Measurements from ENCODE around the gene LHFPL2.

The LHFPL2 gene

DNA sequence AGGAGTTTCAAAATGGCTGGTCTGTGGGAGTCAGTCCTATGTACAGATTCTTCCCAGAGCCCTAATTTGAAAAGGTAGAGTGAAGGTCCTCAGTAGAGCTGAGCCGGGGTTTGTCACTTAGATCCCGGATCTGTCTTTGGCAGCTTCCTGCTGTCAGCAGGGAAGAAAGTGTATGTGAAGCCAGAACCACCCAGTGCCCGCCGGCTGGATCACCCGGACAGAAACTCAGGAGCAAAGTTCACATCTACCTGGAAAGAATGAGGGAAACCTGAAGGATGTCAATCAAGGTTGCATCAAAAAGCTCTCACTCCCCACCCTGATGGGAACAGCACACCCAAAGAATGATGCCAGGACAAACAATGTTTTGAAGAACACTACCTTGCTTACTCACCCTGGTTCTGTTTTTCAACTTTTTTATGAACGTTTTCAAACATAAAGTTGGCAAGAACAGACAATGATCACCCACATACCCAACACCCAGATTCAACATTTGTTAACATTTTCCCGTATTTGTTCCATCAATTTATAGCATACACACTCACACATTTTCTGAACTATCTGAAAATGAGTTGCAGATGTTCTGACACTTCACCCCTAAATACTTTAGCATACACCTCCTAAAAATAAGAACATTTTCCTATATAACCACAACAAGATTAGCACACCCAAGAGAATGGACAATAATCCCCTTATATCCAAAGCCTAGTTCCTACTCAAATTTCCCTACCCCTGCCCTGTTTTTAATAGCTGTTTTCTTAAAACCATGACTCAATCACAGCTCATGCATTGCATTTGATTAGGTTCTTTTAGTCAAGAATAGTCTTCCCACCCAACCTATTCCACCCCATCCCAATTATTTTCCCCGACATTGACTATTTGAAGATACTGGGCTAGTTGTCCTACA is 133.9 kb downstream of the LHFPL2 start:
- DNase-seq: no peak

DNA sequence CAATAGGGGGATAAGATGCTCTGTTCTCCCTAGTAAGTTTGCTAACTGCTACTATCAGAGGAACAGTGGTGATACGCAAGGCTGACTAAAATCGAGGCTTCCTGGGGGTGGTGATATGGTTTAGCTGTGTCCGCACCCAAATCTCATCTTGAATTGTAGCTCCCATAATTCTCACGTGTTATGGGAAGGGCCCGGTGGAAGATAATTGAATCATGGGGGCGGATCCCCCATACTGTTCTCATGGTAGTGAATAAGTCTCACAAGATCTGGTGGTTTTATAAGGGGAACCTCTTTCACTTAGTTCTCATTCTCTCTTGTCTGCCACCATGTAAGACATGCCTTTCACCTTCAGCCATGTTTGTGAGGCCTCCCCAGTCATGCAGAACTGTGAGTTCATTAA is 135.1 kb downstream of the LHFPL2 start:
- DNase-seq: no peak

DNA sequence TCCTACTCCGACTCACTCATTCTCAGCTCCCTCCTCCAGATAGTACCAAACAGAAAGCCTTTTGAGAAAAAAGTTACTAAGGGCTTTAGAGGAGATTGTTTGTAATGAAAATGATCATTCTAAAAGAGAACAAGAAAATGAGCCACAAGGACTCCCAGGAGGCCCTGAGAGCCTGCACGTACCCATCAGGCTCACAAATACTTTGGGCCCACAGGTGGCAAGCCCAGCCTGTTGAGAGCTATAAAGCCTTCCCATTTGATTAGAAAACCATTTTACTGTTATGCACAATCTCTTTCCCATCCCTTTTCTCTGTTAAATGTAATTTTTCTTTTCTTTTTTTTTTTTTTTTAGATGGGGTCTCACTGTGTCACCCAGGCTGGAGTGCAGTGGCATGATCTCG is 136.1 kb downstream of the LHFPL2 start:
- no peak for DNase-seq

DNA sequence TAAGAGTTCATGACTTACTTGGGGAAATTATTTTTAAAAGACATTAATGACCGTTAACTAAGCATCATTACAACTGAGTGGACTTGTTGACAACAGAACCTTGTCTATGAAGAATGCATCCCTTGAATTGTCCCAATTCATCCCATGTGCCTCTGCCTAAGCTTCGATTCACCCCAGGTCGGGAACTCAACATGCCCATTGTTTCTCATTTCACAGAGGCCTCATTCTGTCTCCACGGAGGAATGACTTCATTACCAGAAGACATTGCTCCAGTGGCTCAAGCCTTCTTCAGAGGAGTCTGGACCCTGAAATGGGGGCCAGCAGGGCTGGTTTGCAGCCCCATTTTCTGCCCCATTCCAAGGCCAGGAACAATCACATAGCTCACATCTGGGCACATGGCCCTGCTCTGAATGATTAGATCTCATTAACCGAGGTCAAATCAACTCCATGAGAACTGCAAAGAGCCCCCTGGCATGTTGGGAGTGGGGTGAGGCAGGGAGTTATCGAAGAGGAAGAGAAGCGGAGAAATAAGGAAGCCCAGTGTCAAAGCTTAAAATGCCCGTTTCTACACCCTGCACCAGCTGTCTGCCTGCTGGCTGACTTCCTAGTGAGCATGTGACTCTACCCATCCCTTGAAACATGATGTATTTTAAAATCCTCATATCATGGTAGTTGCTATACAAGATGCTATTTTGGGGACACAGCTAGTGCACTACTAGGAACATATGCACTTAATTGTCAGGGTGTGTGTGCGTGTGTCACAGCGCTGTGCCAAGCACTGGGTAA is 137.3 kb downstream of the LHFPL2 start:
- DNase-seq: peak; percentile 80

DNA sequence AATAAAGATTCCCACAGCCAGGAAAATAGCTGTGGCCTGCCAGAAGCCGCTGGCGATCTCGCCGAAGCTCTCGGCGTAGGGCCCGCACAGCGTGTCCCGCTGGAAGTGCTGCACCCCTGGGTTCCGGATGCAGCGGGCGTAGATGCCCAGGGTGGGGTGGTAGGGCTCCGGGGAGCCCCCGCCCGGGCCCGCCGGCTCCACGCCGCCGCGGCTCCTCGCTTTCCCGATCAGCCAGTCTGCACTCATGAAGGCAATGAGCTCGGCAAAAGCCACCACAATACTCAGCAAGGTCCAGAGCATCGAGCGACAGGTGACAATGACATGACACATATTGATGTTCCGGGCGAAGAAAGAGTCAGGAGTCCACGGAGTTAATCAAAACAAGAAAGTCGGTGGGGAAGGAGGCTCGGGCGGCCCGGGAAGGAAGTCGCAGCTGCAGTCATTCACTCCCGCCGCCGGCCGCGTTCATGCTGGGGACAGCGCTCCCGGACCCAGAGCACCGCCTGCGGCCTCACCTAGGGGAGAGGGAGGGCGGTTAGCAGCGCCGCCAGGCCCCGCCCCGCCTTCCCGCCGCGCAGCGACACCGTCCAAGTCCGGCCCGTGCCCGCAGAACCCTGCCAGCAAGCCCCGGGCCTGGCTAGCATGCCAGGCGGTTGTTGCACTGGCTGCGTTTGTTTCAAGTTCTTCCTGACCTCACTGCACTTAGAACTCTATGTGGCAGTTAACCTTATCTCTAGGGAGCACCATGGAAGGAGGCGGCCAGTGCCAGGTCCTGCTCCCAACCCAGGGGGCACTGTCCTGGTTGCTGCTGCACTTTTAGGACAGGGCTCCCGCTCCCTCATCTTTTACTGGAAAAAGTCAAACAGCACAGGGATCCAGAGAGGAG is 138.4 kb downstream of the LHFPL2 start:
- peak; percentile 91 for DNase-seq

DNA sequence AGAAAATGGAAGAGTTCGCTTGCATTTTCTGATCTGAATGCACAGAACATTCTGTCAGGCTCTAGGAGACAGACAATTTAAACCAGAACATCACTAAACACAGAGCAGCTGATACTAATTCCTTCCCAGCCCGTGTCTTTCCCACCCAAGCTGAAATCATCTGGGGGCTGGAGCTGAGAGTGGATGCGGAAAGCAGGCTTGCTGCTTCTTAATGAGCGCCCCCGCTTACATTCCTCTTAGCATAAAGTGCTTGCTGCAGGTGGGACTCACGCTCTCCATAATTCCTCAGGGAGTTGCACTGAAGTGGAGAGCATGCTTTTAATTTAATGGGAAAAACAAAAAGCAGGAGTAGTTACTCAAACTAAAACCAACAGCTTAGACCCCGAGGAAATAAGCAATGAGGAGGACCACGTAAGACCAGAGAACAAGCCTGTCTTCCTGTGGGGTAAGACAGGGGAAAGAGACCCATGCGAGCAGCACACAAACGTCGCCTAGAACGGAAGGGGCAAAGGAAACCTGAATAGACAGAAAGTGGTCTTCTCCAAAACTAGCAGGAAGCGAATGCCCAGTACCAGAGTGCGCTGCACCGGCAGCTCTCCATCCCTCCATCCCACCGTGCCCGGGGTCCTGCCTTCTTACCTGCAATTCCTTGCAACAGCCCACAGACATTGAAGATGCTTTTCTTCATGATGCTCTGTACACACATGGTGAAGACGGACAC is 139.3 kb downstream of the LHFPL2 start:
- DNase-seq: peak; percentile 56

DNA sequence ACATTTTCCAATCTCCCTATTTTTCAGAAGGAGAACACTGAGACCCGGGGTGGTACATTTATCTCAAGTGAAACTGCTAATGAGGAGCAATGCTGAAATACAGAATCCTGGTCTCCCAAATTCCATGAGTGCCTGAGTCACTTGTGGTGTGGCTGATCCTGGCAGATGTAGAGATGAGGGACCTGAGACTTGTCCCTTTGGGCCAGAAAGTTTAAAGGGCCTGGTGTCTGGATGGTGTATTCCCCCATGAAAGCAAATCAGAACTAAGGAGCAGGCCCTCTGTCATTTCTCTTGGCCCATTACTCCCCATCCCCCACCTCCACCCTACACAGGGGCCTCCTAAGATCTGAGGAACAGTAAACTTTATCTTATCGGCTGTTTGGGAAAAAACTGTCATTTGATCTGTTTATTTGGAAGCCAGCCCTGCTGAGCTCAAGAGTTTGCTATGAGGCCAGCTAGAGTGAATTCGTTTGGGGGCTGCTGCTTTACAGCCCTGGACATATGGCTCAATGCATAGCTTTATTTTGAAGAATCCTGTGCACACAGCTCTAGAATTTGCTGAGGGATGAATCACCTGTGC is 140.3 kb downstream of the LHFPL2 start:
- DNase-seq: peak; percentile 68

DNA sequence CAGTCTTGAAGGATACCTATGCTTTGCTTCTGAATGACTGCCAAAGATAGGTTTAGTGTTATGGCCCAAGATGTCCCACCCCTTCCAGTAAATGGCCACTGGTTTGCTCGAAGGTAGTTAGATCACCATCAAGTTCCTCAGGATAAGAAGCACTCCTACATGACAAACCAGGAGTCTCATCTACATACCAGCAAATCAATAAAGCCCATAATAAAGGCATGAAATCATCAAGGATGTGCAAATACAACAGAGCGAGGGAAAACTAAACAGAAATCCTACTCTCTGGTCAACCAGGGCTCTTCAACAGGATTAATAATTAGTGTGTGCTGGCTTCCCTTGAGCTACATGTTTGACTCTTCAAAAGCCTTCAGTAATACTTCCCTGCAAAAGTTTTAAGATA is 141.0 kb downstream of the LHFPL2 start:
- no peak for DNase-seq

DNA sequence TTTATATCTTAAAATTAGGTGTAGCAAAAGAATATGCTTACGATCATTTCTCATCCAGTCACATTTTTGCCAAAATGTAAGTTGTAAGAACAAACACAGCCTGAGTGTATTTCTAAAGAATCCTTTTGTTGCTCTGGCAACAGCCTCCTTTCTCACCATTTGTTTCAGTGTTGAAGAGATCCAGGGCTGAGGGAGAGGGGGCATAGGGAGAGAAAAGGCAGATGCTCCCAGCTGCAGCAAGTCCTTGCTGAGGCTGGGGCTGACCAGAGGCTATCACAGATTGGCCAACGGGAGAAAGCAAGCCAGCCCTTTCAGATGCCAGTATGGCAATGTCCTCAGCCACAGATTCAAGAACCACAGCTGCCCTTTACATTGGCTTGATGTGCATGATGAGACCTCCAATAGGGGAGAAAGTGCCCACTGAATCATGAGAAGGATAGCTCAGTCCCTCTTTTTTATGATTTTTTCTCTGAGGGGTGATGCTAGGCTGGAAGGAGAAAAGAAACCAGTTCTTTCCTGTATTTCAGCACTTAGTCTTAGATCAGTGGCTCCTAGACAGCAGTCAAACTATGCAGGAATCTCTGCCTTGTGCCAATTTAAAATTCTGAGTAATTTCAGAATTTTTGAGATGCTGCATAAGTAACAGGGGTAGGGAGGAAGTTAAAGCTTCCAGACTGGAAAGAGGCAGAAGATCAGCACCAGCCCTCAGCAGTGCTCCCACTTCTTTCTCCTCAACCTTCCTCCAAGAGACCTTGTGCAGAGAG is 142.1 kb downstream of the LHFPL2 start:
- DNase-seq: no peak

DNA sequence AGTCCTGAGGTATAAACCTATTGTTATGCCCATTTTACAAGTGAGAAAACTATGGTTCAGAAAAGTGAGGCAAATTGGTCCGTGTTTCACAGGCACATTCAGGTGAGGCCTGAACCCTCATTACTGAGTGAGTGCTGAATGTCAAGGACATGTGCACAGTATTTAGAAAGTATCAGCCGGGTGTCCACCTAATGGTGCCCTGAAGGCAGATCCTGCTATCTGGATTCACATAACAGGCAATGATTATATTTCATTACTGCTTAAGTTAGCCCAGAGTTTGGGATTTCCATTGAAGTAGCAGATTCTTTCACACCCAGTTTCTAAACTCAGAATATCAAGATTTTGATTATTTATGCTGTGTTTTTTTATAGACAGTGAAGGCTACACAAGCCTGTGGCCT is 142.7 kb downstream of the LHFPL2 start:
- no peak for DNase-seq

DNA sequence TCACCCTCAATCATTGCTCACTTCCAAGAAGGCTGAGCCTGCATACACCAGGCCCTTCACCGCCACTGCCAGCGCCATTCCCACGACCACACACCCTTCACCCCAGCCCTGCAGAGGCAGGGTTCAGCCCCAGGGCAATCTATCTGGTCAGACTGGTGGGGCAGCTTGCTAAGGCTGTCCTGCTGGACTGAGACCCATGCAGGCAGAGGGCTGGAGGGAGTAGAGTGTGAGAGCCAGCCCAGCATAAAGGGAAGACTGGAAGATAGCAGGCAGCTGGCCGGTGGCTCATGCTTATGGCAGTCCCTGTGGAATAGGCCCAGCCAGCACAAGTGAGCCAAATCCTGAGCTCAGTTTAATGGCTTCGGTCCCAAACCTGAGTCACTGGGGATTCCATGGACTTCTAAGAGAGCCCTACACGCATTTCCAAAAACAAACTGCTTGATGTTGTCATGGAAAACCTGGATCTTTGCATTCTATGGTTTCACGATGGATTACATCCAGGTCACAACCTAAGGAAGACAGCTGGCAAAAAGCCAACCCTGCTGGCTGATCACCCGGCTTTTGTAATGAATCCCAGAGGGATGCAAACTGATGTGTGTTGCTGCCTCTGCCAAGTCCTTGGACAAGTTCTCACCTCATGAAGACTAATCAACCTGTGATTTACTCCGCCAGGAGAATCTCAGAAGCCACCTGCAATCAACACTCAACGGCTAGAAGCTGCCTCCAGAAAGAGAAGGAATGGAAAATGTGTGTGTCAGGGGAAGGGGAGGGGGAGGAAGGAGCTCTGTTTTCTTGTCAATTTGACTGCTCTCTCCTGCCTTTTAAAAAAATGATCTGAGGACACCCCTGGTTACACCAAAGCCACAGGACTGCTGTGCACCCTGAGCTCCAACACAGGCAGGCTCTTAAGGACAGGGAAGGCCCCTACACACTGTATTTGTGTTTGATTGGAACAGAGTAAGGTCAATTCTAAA is 143.6 kb downstream of the LHFPL2 start:
- no peak for DNase-seq

DNA sequence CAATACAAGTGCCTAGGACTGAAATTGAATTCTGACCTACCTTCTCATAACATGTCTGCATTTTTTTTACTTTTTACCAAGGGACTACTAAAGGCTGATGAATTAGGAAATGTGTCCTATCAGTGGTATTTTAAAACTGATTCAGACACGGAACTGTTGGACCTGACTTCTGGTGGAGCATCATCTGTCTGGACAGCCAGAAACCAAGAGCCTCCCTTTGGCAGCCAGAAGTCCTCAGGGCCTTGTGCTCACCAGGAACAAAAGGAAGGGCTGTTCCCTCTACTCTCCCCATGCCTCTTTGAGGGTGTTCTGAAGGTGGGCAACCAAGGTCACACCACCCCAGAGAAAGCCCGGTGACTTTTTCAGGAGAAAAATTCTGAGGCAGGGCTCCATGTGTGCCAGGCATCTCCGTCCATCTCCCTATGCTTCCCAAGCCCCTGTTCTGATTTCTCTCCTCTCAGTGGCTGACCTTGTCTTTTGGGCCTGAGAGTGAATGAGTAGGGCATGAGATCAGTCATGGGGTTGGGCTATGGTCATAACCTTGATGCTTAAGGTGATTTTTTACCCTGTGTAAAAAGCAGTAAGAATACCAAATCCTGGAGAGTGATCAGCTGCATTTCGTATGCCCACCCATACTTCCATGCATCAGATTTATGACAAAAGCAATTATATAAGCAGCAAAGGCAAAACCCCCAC is 144.5 kb downstream of the LHFPL2 start:
- DNase-seq: no peak

DNA sequence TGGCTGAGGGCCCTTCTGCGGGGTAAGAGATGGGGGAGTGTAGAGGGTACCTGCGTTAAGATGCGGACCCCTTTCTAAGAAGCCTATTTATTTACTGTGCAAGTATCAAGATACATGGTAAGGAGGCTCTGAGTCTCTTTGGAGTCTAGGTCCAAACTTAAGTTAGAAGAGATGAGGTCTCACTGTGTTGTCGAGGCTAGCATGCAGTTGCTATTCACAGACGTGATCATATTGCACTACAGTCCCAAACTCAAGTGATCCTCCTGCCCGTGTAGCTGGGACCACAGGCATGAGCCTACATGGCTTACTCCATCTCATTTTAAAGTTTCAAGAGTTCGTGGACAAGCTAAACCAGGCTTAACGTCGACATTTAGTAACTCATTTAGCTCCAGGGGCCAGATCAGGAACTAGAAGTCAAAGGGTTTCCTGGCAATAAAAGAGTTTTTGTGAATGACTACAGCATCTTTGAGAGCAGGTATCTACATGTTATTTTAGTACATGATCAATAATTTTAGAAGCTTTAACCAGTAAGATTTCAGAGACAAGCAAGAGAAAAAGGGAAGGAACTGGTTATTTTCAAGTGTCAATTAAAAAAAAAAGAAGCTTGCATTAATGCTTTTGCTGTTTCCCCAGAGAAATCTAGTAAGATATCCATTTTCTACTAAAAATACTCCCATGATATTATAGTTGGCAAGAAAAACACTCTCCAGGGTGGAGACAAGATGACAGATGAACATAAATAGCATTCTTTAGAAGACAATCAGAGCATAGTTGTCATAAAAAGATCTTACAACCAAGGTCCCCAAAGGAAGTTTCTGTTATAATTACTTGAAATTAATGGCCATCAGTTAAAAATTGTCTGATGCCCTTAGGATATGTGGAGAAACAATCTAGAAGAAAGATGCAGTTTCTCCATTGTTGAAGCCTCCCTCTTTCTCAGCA is 146.9 kb downstream of the LHFPL2 start:
- no peak for DNase-seq

DNA sequence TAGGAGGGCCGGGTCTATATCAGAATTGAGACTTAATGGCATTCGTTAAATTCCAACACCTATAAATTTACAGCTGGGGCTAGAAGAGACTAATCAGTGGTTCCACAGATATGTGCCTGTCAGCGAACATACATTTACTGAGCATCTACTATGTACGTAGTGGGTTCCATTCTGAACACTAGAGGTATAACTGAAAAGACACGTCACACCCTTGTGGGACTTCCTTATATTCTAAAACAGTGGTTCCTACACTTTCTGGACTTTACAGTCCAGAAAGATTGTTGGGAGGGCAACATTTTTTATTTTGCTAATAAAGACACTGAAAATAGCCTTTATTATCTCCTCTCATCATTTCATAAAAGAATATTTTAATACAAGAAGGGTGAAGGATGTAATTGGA is 147.7 kb downstream of the LHFPL2 start:
- DNase-seq: no peak

DNA sequence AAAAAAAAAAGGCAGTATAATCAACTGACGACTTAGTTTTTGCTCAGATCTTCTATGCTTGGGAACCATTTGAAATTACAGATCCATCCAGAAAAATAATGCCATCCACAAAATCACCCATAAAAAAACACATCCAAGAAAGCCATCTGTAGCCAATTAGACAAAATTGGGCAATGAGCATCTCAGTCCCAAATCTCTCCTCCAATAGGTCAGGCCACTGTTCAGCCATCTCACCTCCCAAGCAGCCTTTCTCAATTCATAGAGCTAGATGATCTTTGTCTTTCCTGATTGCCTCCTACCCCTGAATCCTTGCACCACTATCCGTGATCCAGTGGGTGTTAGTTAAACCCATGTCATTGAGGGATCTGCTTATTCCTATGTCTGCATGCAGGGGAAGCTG is 148.5 kb downstream of the LHFPL2 start:
- DNase-seq: no peak

DNA sequence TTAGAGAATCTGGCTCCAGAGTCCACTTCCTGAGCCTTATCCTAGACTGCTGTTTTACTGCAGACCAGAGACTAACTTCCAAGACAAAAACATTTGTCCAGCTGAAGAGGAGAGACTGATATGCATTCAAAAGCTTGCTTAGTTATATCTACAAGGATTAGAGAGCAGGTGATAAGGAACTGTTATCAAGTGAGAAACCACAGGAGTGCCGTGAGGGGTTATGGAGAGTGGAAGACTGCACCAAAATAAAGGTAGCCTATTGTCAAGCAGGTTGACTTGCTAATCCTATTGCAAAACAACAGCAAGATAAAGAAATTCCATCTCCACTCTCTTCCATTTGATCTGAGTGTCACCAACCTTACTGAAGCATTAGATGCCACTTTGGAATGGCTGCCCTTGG is 149.1 kb downstream of the LHFPL2 start:
- DNase-seq: no peak

DNA sequence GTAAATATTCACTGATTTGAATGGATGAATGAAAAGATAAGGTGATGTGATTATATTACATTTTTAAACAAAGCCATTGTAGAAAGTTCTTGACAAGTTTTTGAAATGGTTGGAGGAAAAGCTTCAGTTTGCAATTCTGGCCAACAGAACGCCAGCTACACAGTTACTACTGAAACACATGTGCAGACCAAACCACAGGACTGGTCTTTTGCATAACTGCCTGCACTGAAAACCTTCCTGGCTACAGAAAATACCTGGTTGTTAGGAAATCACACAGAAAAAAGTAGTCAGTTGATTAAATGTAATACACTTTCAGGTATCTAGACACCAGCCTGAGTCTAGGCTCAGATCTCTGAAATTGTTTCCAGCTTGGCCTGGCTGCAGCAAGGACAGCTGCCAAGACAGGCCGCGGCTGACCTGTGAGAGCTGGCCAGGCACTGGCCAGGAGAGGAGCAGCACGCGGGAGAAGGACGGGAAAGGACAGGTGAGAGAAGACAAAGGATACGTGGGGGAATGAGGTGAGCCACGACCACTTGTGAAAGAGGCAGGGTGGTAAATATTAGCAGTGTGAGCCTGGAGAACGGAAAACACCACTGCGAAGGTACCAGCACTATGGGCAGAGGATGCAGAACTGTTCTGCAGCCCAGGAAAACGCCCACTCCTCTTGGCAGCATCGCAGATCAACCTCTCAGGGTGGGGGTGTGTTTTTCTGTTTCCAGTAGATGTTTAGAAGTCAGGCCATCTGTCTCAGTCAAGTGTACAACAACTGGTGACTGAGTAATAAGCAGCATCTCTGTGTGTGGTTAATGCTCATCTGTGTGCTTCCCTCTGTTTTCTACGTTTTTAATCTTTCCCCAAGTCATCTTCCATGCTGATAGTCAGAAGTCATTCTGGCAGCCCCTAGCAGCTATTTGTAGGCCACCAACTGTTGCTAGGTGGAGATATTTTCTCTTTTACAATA is 150.7 kb downstream of the LHFPL2 start:
- peak; percentile 74 for DNase-seq

Measured in hematopoietic multipotent progenitor cell treated with erythropoietin and hydrocortisone succinate and interleukin-3 and kit ligand, for 4 days (in vitro differentiated cells).